Trophoblast cell (in vitro differentiated cells and primary cell): Measurements from ENCODE around the gene NUAK2.
"Not testable (repeated sequence)": the region's sequence is repeated elsewhere in the genome, so short reads cannot be mapped to it uniquely, and the experiment has no call there.

ENCODE experiments used
- DNase-seq, 2 donors: peaks; one replicate each; pipeline ENCODE4 v3.0.0-alpha.2; 2016
- H2AFZ ChIP-seq: 2 replicates; pipeline ENCODE4 v1.6.1; 2013; ENCODE audit warnings: low read length, moderate library complexity, mild to moderate bottlenecking; ENCODE audit not compliant: insufficient read depth, poor library complexity
- H2AK5ac ChIP-seq: 2 replicates; pipeline ENCODE4 v1.6.1; 2013; ENCODE audit warnings: mild to moderate bottlenecking, low read length
- H2BK120ac ChIP-seq: 2 replicates; pipeline ENCODE4 v1.6.1; 2013; ENCODE audit warnings: low read length, mild to moderate bottlenecking, moderate library complexity; ENCODE audit not compliant: insufficient read depth, poor library complexity
- H2BK12ac ChIP-seq: 2 replicates; pipeline ENCODE4 v1.6.1; 2013; ENCODE audit warnings: mild to moderate bottlenecking, low read length, moderate library complexity
- H2BK5ac ChIP-seq: 2 replicates; pipeline ENCODE4 v1.6.1; 2013; ENCODE audit warnings: low read length, low read depth, moderate library complexity, mild to moderate bottlenecking; ENCODE audit not compliant: poor library complexity
- H3K14ac ChIP-seq: 2 replicates; pipeline ENCODE4 v1.6.1; 2013; ENCODE audit warnings: mild to moderate bottlenecking, low read length
- H3K18ac ChIP-seq: 2 replicates; pipeline ENCODE4 v1.6.1; 2013; ENCODE audit warnings: mild to moderate bottlenecking, low read length
- H3K23ac ChIP-seq: 2 replicates; pipeline ENCODE4 v1.6.1; 2013; ENCODE audit warnings: low read length
- H3K27ac ChIP-seq: 2 replicates; pipeline ENCODE4 v1.5.1; 2013; ENCODE audit warnings: low read depth, mild to moderate bottlenecking, inconsistent platforms, low read length, moderate library complexity
- H3K27me3 ChIP-seq: 2 replicates; pipeline ENCODE4 v1.6.1; 2013; ENCODE audit warnings: inconsistent platforms, mild to moderate bottlenecking, low read length, moderate library complexity; ENCODE audit not compliant: insufficient read depth
- H3K36me3 ChIP-seq, 2 experiments: 1 replicate in 1 of 2; 2 replicates in 1 of 2; pipeline ENCODE4 v1.6.1; 2013; ENCODE audit warnings: low read length in 2 of 2, mild to moderate bottlenecking in 2 of 2, moderate library complexity in 1 of 2; ENCODE audit not compliant: insufficient read depth in 2 of 2, control insufficient read depth in 1 of 2
- H3K4ac ChIP-seq: 2 replicates; pipeline ENCODE4 v1.6.1; 2013; ENCODE audit warnings: low read depth, mild to moderate bottlenecking, low read length, moderate library complexity
- H3K4me1 ChIP-seq, 2 experiments: 1 replicate in 1 of 2; 2 replicates in 1 of 2; pipeline ENCODE4 v1.6.1; 2013; ENCODE audit warnings: low read length in 2 of 2, mild to moderate bottlenecking in 2 of 2, moderate library complexity in 1 of 2; ENCODE audit not compliant: insufficient read depth in 2 of 2, control insufficient read depth in 1 of 2
- H3K4me2 ChIP-seq: 2 replicates; pipeline ENCODE4 v1.6.1; 2013; ENCODE audit warnings: inconsistent platforms, mild to moderate bottlenecking, low read length, moderate library complexity
- H3K4me3 ChIP-seq: 2 replicates; pipeline ENCODE4 v1.5.1; 2013; ENCODE audit warnings: mild to moderate bottlenecking, low read depth, low read length, inconsistent platforms
- H3K79me1 ChIP-seq: one replicate; pipeline ENCODE4 v1.6.1; 2013; ENCODE audit warnings: low read length
- H3K79me2 ChIP-seq: 2 replicates; pipeline ENCODE4 v1.6.1; 2013; ENCODE audit warnings: low read length, mild to moderate bottlenecking; ENCODE audit not compliant: control insufficient read depth, insufficient read depth, poor library complexity
- H3K9ac ChIP-seq: 2 replicates; pipeline ENCODE4 v1.6.1; 2013; ENCODE audit warnings: mild to moderate bottlenecking, low read length
- H3K9me3 ChIP-seq: 2 replicates; pipeline ENCODE4 v1.6.1; 2013; ENCODE audit warnings: low read depth, mild to moderate bottlenecking, control low read depth, inconsistent platforms, low read length; ENCODE audit not compliant: insufficient read depth
- H4K12ac ChIP-seq: 2 replicates; pipeline ENCODE4 v1.6.1; 2013; ENCODE audit warnings: low read depth, mild to moderate bottlenecking, low read length, moderate library complexity
- H4K8ac ChIP-seq: 2 replicates; pipeline ENCODE4 v1.6.1; 2013; ENCODE audit warnings: low read depth, mild to moderate bottlenecking, low read length, moderate library complexity
- H4K91ac ChIP-seq: one replicate; pipeline ENCODE4 v1.6.1; 2013; ENCODE audit warnings: low read depth, mild to moderate bottlenecking, low read length, moderate library complexity
- WGBS: extraction: QIAGEN DNeasy Blood & Tissue Kit; methylation state at CpG from one replicate; pipeline ENCODE4 v1.1.7; 2013; ENCODE audit warnings: missing lambda C conversion rate; ENCODE audit not compliant: insufficient read length, insufficient coverage; ENCODE audit errors: extremely low coverage; 5-methylcytosine and 5-hydroxymethylcytosine counted together

The NUAK2 gene

DNA sequence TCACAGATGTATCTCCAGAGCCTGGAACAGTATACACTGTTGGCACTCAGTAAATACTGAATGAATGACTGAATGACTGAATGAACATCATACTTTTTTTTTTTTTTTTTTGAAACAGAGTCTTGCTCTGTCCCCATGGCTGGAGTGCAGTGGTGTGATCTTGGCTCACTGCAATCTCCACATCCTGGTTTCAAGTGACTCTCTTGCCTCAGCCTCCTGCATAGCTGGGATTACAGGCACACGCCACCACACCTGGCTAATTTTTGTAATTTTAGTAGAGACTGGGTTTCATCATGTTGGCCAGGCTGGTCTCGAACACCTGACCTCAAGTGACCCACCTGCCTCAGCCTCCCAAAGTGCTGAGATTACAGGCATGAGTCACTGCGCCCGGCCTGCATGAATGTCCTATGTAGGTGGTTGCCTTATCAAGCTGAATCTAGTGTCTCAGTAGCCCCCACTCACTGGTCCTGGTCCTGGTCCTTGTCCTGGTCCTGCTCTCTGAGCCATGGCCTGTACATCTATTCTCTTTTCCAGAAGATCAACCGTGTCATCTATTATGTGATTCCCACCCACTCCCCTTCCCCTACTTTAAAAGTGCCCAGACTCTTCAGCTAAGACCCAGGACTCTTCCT is 23.9 kb downstream of the NUAK2 start:
- not testable (repeated sequence) for H3K9me3 ChIP-seq
- Histone ChIP-seq H4K12ac (peak overlapping the region; percentile 28), H3K27ac (peak overlapping the region; percentile 99)

DNA sequence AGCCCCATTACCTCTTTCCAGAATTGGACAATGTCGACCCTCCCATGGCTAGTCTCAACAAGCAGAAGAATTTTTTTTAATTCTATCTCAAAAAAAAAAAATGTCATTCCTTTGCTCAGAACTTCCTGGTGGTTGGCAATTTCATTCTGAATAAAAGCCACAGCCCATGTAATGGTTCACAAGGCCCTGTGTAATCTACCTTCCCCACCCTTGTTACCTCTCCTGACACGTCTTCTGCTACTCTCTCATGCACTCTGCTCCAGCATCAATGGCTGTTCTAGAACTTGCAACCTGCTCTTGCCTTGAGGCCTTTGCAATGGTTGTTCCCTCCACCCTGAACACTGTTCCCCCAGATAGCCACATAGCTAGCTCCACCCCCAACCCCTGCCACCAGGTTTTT is 25.4 kb downstream of the NUAK2 start:
- H4K8ac ChIP-seq = no peak overlapping the region
- peaks cover 20% of the 10 kb centered on the region for H3K79me2 ChIP-seq
- WGBS = no CpG with 5 or more reads among the region's 2 CpGs
- peak overlapping the region; percentile 48 for H3K4me2 ChIP-seq
- peak overlapping the region; percentile 97 for H2BK12ac ChIP-seq
- H3K9ac ChIP-seq = no peak overlapping the region
- peak overlapping the region; percentile 60 for H3K4ac ChIP-seq
- H3K27ac ChIP-seq = peak overlapping the region; percentile 99
- H4K91ac ChIP-seq = peak overlapping the region; percentile 99
- H3K36me3 ChIP-seq = no peaks in the 10 kb centered on the region
- peaks cover 68% of the 10 kb centered on the region for H3K79me1 ChIP-seq
- peak overlapping the region; percentile 93 for H3K14ac ChIP-seq
- H3K9me3 ChIP-seq = no peaks in the 10 kb centered on the region
- H3K4me3 ChIP-seq = no peak overlapping the region
- H3K4me1 ChIP-seq = peaks cover 57 to 68% of the 10 kb centered on the region in 2 experiments
- no peaks in the 10 kb centered on the region for H3K27me3 ChIP-seq
- peak overlapping the region; percentile 97 for H2BK120ac ChIP-seq
- peak overlapping the region; percentile 57 for H3K18ac ChIP-seq
- H2AK5ac ChIP-seq = peak overlapping the region; percentile 91
- no peak overlapping the region for H3K23ac ChIP-seq
- H4K12ac ChIP-seq = no peak overlapping the region
- H2BK5ac ChIP-seq = peak overlapping the region; percentile 94
- no peak overlapping the region for H2AFZ ChIP-seq
- no peak for DNase-seq

More for the DNA sequence above, 23.9 kb downstream of the NUAK2 start:
- H3K9ac ChIP-seq, H3K27me3 ChIP-seq, H3K4me3 ChIP-seq, H3K23ac ChIP-seq, H2AFZ ChIP-seq, H3K36me3 ChIP-seq: not testable (repeated sequence)
- WGBS = no CpG with 5 or more reads among the region's 5 CpGs
- Histone ChIP-seq H3K79me1 (peaks cover 64% of the 10 kb centered on the region), H2AK5ac (peak overlapping the region; percentile 12), H2BK5ac (peak overlapping the region; percentile 94), H2BK12ac (peak overlapping the region; percentile 70), H3K4ac (peak overlapping the region; percentile 35), H4K91ac (peak overlapping the region; percentile 93), H3K18ac (peak overlapping the region; percentile 44), H3K14ac (peak overlapping the region; percentile 49), H4K8ac (peak overlapping the region; percentile 55), H3K4me1 (peaks cover 55 to 65% of the 10 kb centered on the region in 2 experiments), H3K4me2 (peak overlapping the region; percentile 15), H2BK120ac (peak overlapping the region; percentile 82), H3K79me2 (peaks cover 17% of the 10 kb centered on the region)
- DNase-seq = peak; percentile 83 to 85

DNA sequence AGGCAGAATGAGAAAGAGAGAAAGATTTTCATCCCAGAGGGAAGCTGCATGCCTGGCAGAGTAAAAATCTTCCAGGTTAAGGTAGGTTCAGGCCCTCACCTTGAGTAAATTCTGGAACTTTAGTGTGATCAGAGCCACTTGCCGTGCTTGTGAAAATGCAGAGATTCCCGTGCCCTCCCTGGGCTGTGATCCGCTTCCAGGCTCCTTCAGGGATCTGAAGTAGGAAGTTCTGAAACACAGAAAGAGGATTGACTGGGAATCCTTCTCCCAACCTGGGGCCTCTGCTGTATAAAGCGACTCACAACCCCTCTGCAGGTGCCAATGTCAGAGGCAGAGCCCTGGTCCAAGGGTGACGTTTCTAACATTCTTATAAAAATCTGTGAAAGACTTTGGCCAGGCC is 26.6 kb downstream of the NUAK2 start:
- H3K23ac ChIP-seq = no peak overlapping the region
- no peak overlapping the region for H3K4me3 ChIP-seq
- H2AK5ac ChIP-seq = peak overlapping the region; percentile 95
- H2BK120ac ChIP-seq = peak overlapping the region; percentile 100
- peak overlapping the region; percentile 99 for H3K27ac ChIP-seq
- peaks cover 60% of the 10 kb centered on the region for H3K79me1 ChIP-seq
- H3K9ac ChIP-seq = peak overlapping the region; percentile 48
- no peaks in the 10 kb centered on the region for H3K27me3 ChIP-seq
- H2AFZ ChIP-seq = peak overlapping the region; percentile 43
- H4K91ac ChIP-seq = peak overlapping the region; percentile 99
- peak overlapping the region; percentile 92 for H3K18ac ChIP-seq
- peak overlapping the region; percentile 97 for H3K4ac ChIP-seq
- peak overlapping the region; percentile 44 for H3K4me2 ChIP-seq
- peaks cover 55 to 60% of the 10 kb centered on the region in 2 experiments for H3K4me1 ChIP-seq
- H2BK12ac ChIP-seq = peak overlapping the region; percentile 99
- peak overlapping the region; percentile 94 for H3K14ac ChIP-seq
- WGBS = no CpG with 5 or more reads among the region's 5 CpGs
- H2BK5ac ChIP-seq = peak overlapping the region; percentile 98
- H3K79me2 ChIP-seq = peaks cover 20% of the 10 kb centered on the region
- peak; percentile 60 to 75 for DNase-seq
- H3K36me3 ChIP-seq = no peaks in the 10 kb centered on the region
- H4K12ac ChIP-seq = no peak overlapping the region
- no peaks in the 10 kb centered on the region for H3K9me3 ChIP-seq
- H4K8ac ChIP-seq = peak overlapping the region; percentile 79

DNA sequence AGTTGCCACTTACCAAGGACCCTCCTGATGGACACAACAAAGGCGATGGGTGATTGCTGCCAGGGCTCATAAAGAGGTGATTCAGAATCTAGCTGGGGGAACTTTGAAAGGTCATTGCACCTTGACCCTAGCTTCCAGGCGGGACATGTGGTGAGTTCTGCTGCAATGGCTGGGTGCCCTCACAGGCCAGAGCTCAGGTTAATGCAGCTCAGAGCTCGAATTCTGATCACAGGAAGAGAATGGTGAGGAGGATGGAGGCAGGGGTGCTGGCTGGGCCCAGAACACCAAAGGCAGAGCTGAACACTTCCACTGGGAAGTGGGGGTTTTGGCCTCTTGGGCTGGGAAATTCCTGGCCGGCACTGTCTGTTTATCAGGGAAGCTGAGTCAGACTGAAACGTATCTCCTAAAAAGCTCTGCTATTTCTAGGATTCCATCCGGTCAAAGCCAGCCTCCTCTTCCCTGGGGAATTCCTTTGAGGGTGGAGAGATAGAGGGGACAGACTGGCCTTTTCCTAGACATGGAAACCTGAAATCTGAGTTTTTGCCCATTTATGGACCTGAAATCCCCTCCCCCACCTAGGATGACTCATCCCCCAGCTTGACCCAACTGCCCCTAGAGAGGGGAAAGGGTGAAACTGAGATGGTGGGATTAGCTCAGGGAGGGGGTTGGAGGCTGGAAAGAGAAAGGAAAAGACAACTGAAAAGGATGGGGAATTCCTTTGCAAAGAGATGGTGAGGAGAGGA is 27.2 kb downstream of the NUAK2 start:
- H4K8ac ChIP-seq = peak overlapping the region; percentile 82
- H4K12ac ChIP-seq = peak overlapping the region; percentile 26
- H2BK5ac ChIP-seq = peak overlapping the region; percentile 98
- no peaks in the 10 kb centered on the region for H3K9me3 ChIP-seq
- H3K23ac ChIP-seq = no peak overlapping the region
- peak overlapping the region; percentile 95 for H3K14ac ChIP-seq
- peak overlapping the region; percentile 89 for H3K18ac ChIP-seq
- DNase-seq = peak; percentile 90 to 94
- H3K27ac ChIP-seq = peak overlapping the region; percentile 100
- peak overlapping the region; percentile 67 for H2AFZ ChIP-seq
- H3K27me3 ChIP-seq = no peaks in the 10 kb centered on the region
- peaks cover 61% of the 10 kb centered on the region for H3K79me1 ChIP-seq
- no CpG with 5 or more reads among the region's 6 CpGs for WGBS
- H3K4ac ChIP-seq = peak overlapping the region; percentile 77
- H3K79me2 ChIP-seq = peaks cover 20% of the 10 kb centered on the region
- H3K4me1 ChIP-seq = peaks cover 55 to 59% of the 10 kb centered on the region in 2 experiments
- peak overlapping the region; percentile 44 for H3K4me2 ChIP-seq
- peak overlapping the region; percentile 97 for H2BK12ac ChIP-seq
- H2BK120ac ChIP-seq = peak overlapping the region; percentile 100
- H3K36me3 ChIP-seq = no peaks in the 10 kb centered on the region
- no peak overlapping the region for H3K4me3 ChIP-seq
- peak overlapping the region; percentile 13 for H3K9ac ChIP-seq
- peak overlapping the region; percentile 83 for H2AK5ac ChIP-seq
- H4K91ac ChIP-seq = peak overlapping the region; percentile 99
